ENCODE measurements around the gene PCLO. TPM values are rescaled to one million over a fixed set of nuclear protein-coding genes. Genes with fewer than 3 reads are reported as not detected.
"Not testable (repeated sequence)": the region's sequence is repeated elsewhere in the genome, so short reads cannot be mapped to it uniquely, and the experiment has no call there.

Gene PCLO
- total RNA-seq, 3 donors from 2014 or later, result 5.3 to 20.9 (median 5.9) TPM

DNA sequence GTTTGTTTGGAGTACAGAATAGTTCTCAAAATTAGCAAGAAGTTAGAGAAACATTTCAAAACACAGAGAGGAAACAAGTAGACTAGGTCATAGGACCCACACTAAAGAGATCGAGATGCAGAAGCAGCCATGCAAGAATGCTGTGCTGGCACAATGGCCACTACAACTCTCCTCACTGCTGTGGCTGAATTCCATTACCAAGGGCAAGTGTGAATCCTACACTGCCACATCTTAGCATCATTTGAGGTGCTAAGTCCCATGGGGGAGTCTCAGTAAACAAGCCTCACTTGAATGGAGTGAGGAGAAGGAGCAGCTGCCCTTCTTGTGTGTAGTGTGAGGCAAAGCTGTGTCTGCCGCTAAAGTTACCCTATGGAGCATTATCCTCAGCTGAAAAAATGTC, 56.7 kb downstream of the PCLO start:
- no peaks in the 10 kb centered on the region for H3K4me1 ChIP-seq
- TF ChIP-seq, protein P1, sequence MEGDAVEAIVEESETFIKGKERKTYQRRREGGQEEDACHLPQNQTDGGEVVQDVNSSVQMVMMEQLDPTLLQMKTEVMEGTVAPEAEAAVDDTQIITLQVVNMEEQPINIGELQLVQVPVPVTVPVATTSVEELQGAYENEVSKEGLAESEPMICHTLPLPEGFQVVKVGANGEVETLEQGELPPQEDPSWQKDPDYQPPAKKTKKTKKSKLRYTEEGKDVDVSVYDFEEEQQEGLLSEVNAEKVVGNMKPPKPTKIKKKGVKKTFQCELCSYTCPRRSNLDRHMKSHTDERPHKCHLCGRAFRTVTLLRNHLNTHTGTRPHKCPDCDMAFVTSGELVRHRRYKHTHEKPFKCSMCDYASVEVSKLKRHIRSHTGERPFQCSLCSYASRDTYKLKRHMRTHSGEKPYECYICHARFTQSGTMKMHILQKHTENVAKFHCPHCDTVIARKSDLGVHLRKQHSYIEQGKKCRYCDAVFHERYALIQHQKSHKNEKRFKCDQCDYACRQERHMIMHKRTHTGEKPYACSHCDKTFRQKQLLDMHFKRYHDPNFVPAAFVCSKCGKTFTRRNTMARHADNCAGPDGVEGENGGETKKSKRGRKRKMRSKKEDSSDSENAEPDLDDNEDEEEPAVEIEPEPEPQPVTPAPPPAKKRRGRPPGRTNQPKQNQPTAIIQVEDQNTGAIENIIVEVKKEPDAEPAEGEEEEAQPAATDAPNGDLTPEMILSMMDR (IDR thresholded peaks at IDR 0.05), result no peak
- TF ChIP-seq POLR2A (IDR thresholded peaks at IDR 0.05) (no peak), POLR2AphosphoS5 (IDR thresholded peaks at IDR 0.05) (no peak)
- no peaks in the 10 kb centered on the region for H3K9me3 ChIP-seq
- H3K27me3 ChIP-seq, result no peaks in the 10 kb centered on the region
- no peaks in the 10 kb centered on the region for H3K36me3 ChIP-seq
- DNase-seq (ENCODE audit: low spot score in 2 of 2), result no peak
- no peak overlapping the region for H3K4me3 ChIP-seq
- no peak overlapping the region for H3K27ac ChIP-seq
- intact Hi-C loops (cut with DNase I; ENCODE audit: low total_unique reads), result no loop called here

DNA sequence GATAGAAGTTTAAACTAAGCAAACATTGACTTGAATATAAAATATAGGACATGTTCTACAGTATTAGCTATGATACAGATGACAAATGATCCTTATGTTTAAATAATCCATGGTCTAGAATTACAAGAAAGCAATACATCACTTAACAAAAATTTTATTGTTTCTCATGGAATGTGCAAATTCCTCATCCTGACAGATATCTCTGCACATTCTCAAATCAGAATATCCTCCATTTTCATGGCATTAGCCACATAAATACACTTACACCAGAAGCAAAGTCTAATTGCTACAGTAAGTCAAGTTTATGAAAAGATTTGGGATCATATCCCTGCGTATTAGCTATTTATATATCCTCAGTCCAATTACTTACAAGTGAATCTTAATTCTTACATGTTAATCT, 57.6 kb downstream of the PCLO start:
- no peaks in the 10 kb centered on the region for H3K36me3 ChIP-seq
- TF ChIP-seq, protein P1 (IDR thresholded peaks at IDR 0.05), result no peak
- DNase-seq (ENCODE audit: low spot score in 2 of 2), result no peak
- H3K27me3 ChIP-seq, result no peaks in the 10 kb centered on the region
- H3K4me1 ChIP-seq, result no peaks in the 10 kb centered on the region
- H3K4me3 ChIP-seq, result no peak overlapping the region
- H3K27ac ChIP-seq, result no peak overlapping the region
- H3K9me3 ChIP-seq, result no peaks in the 10 kb centered on the region
- intact Hi-C loops (cut with DNase I; ENCODE audit: low total_unique reads), result no loop called here

DNA sequence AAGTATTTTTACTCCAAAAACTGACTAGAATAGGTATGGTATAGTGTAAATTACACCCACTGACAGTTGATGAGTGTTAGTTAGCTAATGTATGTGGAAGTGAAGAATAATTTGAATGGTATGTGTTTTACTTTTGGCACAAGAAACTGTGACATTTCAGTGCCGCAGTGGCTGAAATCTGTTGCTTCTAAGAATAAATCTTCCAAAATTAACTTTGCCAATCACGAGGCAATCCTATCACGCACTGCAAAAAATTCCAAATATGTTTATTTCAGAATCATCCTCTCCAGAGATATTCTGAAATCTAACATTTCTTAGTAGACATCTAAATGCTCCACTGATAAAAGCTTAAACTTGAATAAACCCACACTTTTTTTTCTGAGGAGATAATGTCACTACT, 61.2 kb downstream of the PCLO start:
- Histone ChIP-seq H3K4me1 (no peaks in the 10 kb centered on the region), H3K27ac (no peak overlapping the region), H3K4me3 (no peak overlapping the region), H3K27me3 (no peaks in the 10 kb centered on the region), H3K36me3 (no peaks in the 10 kb centered on the region), H3K9me3 (no peaks in the 10 kb centered on the region)
- DNase-seq (ENCODE audit: low spot score in 2 of 2), result no peak
- intact Hi-C loops (cut with DNase I; ENCODE audit: low total_unique reads), result no loop called here
- TF ChIP-seq POLR2A (IDR thresholded peaks at IDR 0.05) (no peak), POLR2AphosphoS5 (IDR thresholded peaks at IDR 0.05) (no peak)
- TF ChIP-seq, protein P1 (IDR thresholded peaks at IDR 0.05), result no peak

DNA sequence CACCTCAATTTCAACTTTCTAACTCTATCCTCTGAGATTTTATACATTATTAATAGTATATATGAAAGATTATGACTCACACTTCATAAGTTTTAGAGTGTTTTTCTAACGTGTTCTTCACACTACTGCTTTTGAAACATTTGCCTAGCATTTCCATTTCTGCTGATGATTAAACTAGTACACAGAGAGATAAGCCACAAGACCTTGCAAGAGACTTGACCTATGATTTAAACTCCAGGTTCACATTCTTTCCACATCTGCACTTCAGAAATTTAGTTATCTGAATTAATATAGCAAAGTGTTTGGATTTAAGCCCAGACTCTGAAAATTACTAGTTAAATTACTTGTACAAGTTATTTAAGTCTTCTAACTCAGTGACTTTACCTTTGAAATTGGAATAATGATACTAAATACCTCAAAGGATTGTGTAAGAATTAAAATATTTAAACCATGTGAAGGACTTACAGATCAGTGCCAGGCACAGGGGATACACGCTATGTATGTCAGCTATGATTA, 66.6 kb downstream of the PCLO start:
- H3K36me3 ChIP-seq, result no peaks in the 10 kb centered on the region
- no peak for DNase-seq (ENCODE audit: low spot score in 2 of 2)

DNA sequence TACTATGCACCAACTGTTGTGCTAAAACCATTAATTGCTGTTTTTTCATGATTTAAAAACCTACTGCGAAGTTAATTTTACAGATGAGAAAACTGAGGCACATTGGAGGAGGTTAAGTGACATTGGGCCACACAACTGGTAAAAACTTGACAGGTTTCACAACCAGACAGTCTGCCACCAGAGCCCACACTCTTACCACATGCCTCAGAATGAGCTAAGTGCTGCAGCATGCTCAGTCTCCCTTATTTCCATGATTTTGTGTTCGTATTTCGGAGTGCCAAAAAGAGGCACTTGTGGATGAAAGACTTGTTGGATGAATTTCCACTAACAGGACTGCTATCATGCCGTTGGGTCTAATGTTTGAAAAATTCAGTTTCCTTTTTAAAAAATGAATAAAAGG, 77.4 kb downstream of the PCLO start:
- no peaks in the 10 kb centered on the region for H3K27me3 ChIP-seq
- H3K4me1 ChIP-seq, result no peaks in the 10 kb centered on the region
- intact Hi-C loops (cut with DNase I; ENCODE audit: low total_unique reads), result no loop called here
- no peak overlapping the region for H3K4me3 ChIP-seq
- no peak for TF ChIP-seq POLR2A (IDR thresholded peaks at IDR 0.05)
- TF ChIP-seq POLR2AphosphoS5 (IDR thresholded peaks at IDR 0.05), result no peak
- TF ChIP-seq, protein P1 (IDR thresholded peaks at IDR 0.05), result no peak
- no peak for DNase-seq (ENCODE audit: low spot score in 2 of 2)
- no peaks in the 10 kb centered on the region for H3K9me3 ChIP-seq
- no peaks in the 10 kb centered on the region for H3K36me3 ChIP-seq
- no peak overlapping the region for H3K27ac ChIP-seq

More for the DNA sequence above, 66.6 kb downstream of the PCLO start:
- no peak overlapping the region for H3K27ac ChIP-seq
- H3K4me3 ChIP-seq, result no peak overlapping the region
- TF ChIP-seq POLR2A (IDR thresholded peaks at IDR 0.05), result no peak
- TF ChIP-seq, protein P1 (IDR thresholded peaks at IDR 0.05), result no peak
- no peak for TF ChIP-seq POLR2AphosphoS5 (IDR thresholded peaks at IDR 0.05)
- H3K9me3 ChIP-seq, result no peaks in the 10 kb centered on the region
- intact Hi-C loops (cut with DNase I; ENCODE audit: low total_unique reads), result no loop called here
- H3K27me3 ChIP-seq, result no peaks in the 10 kb centered on the region
- H3K4me1 ChIP-seq, result no peaks in the 10 kb centered on the region

DNA sequence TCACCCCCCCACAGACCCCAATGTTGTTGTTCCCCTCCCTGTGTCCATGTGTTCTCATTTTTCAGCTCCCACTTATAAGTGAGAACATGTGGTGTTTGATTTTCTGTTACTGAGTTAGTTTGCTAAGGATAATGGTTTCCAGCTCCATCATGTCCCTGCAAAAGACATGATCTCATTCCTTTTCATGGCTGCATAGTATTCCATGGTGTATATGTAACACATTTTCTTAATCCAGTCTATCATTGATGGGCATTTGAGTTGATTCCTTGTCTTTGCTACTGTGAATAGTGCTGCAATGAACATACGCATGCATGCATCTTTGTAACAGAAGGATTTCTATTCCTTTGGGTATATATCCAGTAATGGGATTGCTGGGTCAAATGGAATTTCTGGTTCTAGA, 82.8 kb downstream of the PCLO start:
- H3K4me3 ChIP-seq; H3K36me3 ChIP-seq; DNase-seq (ENCODE audit: low spot score in 2 of 2); intact Hi-C loops (cut with DNase I; ENCODE audit: low total_unique reads); H3K27ac ChIP-seq; H3K4me1 ChIP-seq; H3K27me3 ChIP-seq; H3K9me3 ChIP-seq: not testable (repeated sequence)
